BE2C (cell line): ENCODE data around the gene AP1B1.

ENCODE experiments used
- DNase-seq: peaks from one replicate; pipeline ENCODE4 v3.0.0-alpha.2; 2020
- H3K27me3 ChIP-seq: fragments of 250-450 bp; sonication (Bioruptor Pico); 2 replicates; pipeline ENCODE4 v1.5.1; 2020; ENCODE audit warnings: mild to moderate bottlenecking
- H3K36me3 ChIP-seq: fragments of 250-450 bp; sonication (Bioruptor Pico); 2 replicates; pipeline ENCODE4 v1.5.1; 2020; ENCODE audit warnings: mild to moderate bottlenecking
- H3K4me1 ChIP-seq: fragments of 250-450 bp; sonication (Bioruptor Pico); 2 replicates; pipeline ENCODE4 v1.5.1; 2020
- H3K4me3 ChIP-seq: 2 replicates; pipeline ENCODE4 v1.5.1; 2011; ENCODE audit warnings: low read depth, low read length
- H3K9me3 ChIP-seq: fragments of 250-450 bp; sonication (Bioruptor Pico); 2 replicates; pipeline ENCODE4 v1.5.1; 2020
- TF ChIP-seq, protein P1 (sequence below): IDR thresholded peaks from 2 replicates; pipeline ENCODE4 v1.5.1; 2012; ENCODE audit warnings: mild to moderate bottlenecking, low read depth, low read length

The AP1B1 gene

DNA sequence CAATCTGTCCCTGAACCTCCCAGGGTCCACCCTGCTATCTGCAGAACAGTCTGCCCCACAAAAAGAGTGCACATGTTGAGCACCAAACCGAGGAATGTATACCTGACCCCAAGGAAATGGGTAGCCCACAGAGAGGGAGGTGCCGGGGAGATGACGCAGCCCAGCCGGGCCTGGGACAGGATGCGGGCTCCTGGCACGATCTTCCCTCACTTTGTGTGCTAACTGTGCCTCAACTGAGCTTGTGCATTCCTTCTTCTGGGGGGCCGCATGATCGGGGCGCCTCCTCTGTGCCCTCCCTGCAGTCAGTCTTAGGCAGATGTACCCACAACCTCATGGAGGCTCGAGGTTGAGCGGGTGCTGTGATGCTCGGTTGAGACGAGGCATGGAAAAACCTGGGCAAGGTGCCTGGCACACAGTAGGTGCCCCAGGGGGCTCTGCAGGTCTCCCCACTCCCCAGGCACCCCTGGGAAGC lies 79.5 kb downstream of the AP1B1 start:
- Histone ChIP-seq H3K36me3 (no peaks in the 10 kb centered on the region), H3K9me3 (no peaks in the 10 kb centered on the region), H3K4me3 (no peak overlapping the region), H3K27me3 (peaks cover 25% of the 10 kb centered on the region), H3K4me1 (peaks cover 7% of the 10 kb centered on the region)
- DNase-seq: no peak
- TF ChIP-seq, protein P1, sequence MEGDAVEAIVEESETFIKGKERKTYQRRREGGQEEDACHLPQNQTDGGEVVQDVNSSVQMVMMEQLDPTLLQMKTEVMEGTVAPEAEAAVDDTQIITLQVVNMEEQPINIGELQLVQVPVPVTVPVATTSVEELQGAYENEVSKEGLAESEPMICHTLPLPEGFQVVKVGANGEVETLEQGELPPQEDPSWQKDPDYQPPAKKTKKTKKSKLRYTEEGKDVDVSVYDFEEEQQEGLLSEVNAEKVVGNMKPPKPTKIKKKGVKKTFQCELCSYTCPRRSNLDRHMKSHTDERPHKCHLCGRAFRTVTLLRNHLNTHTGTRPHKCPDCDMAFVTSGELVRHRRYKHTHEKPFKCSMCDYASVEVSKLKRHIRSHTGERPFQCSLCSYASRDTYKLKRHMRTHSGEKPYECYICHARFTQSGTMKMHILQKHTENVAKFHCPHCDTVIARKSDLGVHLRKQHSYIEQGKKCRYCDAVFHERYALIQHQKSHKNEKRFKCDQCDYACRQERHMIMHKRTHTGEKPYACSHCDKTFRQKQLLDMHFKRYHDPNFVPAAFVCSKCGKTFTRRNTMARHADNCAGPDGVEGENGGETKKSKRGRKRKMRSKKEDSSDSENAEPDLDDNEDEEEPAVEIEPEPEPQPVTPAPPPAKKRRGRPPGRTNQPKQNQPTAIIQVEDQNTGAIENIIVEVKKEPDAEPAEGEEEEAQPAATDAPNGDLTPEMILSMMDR: no peak

DNA sequence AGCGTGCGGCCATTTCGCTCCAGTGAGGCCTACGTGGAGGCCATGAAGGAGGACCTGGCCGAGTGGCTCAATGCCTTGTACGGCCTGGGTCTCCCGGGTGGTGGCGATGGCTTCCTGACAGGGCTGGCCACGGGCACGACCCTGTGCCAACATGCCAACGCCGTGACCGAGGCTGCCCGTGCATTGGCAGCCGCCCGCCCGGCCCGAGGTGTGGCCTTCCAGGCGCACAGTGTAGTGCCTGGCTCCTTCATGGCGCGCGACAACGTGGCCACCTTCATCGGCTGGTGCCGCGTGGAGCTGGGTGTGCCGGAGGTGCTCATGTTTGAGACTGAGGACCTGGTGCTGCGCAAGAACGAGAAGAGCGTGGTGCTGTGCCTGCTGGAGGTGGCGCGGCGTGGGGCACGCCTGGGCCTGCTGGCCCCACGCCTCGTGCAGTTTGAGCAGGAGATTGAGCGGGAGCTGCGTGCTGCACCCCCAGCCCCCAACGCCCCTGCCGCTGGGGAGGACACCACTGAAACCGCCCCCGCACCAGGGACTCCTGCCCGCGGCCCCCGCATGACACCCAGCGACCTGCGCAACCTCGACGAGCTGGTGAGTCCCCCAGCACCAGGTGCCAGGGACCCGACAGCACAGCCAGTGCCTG lies 80.1 kb downstream of the AP1B1 start:
- TF ChIP-seq, protein P1: no peak
- Histone ChIP-seq H3K4me1 (peaks cover 7% of the 10 kb centered on the region), H3K36me3 (no peaks in the 10 kb centered on the region), H3K27me3 (peaks cover 19% of the 10 kb centered on the region), H3K9me3 (no peaks in the 10 kb centered on the region), H3K4me3 (no peak overlapping the region)
- DNase-seq: no peak

DNA sequence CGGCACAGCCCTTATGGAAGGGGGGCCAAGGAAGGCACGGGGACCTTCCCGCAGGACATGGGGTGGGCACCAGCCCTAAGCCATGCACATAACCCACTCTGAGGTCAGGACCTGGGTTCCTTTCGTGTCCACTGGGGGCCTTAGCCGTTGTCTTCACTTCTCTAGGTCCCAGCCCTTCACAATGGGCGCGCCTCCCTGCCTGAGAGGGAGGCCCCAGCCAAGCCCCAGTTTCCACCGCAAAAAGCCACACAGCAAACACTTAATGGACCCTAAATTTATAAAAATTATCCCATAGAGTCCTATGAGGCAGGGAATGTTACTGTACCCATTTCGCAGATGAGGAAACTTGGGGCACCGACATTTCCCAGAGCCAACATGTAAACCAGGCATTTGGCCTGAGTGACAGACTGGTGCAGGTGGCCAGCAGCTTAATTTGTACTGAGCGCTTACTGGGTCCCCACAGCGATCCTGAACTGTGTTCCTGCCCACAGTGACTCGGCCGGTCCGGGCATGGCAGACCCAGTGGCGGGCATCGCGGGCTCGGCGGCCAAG lies 80.7 kb downstream of the AP1B1 start:
- TF ChIP-seq, protein P1: no peak
- Histone ChIP-seq H3K27me3 (peaks cover 13% of the 10 kb centered on the region), H3K4me3 (peak overlapping the region; percentile 83; the same call in 1 of the 2 replicates), H3K9me3 (no peaks in the 10 kb centered on the region), H3K36me3 (no peaks in the 10 kb centered on the region), H3K4me1 (peaks cover 7% of the 10 kb centered on the region)
- no peak for DNase-seq

DNA sequence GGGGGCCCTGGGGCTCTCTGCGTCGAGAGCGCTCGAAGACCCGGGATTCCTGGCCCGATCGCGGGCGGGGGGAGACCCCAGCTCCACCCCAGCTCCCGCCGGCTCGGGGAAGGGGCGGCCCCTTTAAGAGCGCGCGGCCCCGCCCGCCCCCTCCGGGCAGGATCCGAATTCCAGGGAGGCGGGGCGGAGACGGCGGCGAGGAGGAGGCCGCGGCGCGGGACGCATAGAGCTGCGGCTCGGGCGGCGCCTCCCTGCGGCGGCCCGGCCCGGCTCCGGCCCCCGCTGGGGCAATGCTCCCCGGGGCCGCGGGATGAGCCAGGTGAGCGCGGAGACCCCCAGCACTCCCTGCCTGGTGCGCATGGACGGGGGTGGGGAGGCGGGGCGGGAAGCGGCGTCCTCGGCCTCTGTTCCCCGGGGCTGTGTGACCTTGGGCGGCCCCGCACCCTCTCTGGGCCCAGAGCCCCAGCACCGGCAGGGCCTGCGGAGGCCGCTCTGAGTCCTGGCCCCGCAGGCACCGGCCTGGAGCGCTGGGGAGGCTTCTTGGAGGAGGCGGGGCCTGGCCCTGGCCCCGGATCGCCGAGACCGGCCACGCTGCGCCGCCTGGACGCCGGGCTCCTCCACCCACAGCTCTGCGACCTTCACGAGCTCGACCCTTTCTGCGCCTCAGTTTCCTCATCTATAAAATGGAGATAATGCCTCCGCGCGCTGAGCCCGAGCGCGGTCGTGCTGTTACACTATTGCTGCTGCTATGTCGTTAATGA lies 81.4 kb downstream of the AP1B1 start:
- peak; percentile 88 for DNase-seq
- H3K4me3 ChIP-seq: peak overlapping the region; percentile 83
- no peaks in the 10 kb centered on the region for H3K36me3 ChIP-seq
- TF ChIP-seq, protein P1: no peak
- H3K27me3 ChIP-seq: peaks cover 7% of the 10 kb centered on the region
- H3K4me1 ChIP-seq: peaks cover 7% of the 10 kb centered on the region
- H3K9me3 ChIP-seq: no peaks in the 10 kb centered on the region

DNA sequence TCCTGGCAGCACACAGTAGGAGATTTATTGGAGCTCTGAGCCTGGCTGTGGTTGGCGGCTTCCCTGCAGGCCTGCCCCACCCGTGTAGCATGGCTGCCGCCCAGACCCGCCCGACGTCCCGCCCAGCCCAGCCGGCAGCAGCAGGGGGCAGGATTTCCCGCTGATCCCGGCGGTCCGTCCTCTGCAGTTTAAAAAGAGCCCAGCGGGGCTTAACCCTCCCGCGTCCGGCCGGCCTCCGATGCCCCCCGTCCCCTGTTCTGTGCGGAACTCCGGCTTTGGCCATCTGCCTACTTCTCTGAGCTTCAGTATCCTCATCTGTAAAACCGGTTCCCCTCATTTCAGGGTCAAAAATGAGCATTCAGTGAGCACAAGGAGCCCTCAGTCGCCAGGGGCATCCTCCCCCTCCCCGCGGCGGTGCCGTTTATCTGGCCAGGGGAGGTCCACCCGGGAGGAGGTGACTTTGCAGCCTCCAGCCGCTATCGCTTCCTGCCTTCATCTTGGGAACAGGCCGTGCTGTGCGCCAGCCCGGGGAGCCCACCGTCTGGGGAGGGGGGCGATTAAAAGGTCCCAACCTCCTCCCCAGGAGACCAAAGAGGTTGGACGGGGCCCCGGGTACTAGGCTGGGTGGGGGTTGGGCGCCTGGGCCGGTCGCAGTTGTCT lies 82.1 kb downstream of the AP1B1 start, which contains the start of gene GAS2L1:
Gene GAS2L1 (plus strand): TSS at position 476 of the 660 bp plus-strand sequence. CDS start 1,456 bp downstream, outside the sequence.
- H3K27me3 ChIP-seq: no peaks in the 10 kb centered on the region
- DNase-seq: peak; percentile 88
- H3K9me3 ChIP-seq: no peaks in the 10 kb centered on the region
- H3K4me3 ChIP-seq: peak within 1 kb of the TSS; percentile 83
- H3K36me3 ChIP-seq: peaks cover 4% of the 10 kb centered on the region
- TF ChIP-seq, protein P1: peak; percentile 63
- peaks cover 5% of the 10 kb centered on the region for H3K4me1 ChIP-seq
